NCI-H446 (cell line): ENCODE measurements around the gene PIKFYVE.
"Not testable (repeated sequence)": the region's sequence is repeated elsewhere in the genome, so short reads cannot be mapped to it uniquely, and the experiment has no call there.

Experiments
- DNase-seq, 2 experiments: peaks; one replicate each; lab custom pipeline; 2025; lab: John Stamatoyannopoulos, UW

The PIKFYVE gene

DNA sequence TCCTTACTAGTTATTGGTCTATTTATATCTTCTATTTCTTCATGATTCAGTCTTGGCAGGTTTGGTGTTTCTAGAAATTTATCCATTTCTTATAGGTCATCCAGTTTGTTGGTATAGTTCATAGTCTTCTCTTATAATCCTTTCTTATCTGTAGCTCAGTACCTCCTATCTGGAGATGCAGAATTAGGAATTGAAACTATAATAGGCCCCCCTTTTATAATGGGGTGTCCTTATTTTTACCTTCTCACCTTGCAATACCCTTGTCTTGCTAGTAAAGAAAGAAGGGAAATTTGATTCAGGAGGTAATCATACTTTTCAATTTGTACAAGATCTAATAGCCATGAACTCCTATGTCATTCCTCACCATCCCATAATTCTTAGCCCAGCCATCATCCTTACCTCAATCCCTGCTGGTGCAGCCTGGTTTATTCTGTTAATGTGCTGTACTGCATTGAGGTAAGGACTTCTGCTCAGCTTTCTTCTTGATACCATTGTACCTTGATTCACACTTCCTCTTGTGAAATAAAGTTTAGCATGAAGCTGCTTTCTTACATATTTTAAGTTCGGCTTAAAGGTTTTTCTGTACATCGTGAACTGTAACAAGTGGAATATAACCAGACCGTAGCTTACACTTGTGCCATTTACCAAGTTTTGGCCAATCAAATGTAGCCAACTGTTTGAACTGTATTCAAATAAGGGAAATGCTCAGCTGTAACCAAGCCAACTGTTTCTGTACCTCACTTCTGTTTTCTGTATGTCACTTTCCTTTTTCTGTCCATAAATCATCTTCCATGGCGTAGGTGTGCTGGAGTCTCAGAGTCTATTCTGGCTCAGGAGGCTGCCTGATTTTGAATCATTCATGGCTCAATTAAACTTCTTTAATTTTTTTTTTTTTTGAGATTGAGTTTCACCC, 100.4 kb downstream of the PIKFYVE start:
- no peak for DNase-seq

DNA sequence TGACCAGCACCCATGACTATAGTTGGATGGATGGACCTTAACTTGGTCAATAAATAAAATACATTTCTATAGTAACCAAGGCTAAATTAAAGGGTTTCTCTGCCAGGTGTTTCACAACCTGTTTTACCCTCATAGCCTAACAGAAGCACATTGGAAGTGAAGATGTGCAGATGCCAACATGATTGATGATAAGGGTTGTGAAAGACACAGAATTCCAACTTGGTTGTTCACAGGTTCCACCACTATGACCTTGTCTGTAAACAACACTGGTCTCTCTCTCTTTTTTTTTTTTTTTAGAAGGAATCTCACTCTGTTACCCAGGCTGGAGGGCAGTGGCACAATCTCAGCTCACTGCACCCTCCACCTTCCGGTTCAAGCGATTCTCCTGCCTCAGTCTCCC, 103.0 kb downstream of the PIKFYVE start:
- no peak for DNase-seq

- DNase-seq, result no peak
These were observed 105.0 kb downstream of the PIKFYVE start for GRCh38 chr2:208370881-208371633.

DNA sequence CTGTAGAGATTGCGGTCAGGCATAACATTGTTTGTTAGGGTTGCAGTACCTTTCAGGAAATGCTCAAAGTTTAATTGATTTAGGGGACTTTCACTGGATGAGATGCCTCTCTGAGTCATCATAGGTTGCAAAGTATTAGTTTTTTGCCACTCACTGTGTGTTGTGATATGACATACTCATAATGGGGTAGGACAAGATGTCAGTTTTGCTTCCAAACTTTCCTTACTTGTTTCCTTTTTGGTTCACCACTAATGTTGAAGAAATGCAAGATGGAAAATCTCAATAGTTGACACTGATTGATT, 105.5 kb downstream of the PIKFYVE start:
- no peak for DNase-seq

DNA sequence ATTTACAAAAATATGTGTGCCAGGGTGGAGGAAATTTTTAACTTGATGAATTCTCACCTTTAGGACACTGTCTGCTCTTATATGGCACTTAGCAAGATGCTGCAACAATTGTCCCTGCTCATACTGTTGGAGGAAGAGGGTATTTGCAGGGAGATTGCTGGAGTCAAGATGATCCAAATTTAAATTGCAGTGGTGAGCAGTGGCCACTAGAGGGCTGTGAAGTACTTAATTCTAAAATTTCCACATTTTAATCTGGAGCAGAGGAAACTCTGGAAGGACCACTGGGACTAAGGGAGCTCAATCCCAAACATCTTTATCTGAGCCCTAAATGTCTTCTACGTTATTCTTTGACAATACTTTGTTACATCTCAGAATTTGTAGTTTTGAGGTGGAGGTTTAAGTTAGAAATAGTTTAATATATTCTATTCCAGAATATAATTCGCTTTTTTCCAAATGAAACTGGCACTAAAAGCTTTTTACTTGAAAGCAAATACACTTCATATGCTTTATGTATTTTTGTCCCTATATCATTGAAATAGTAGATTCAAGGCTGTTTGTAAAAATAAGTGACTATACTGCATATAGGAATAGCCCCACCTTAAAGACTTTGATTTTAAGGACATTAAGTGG, 107.5 kb downstream of the PIKFYVE start:
- DNase-seq, result peak in 1 of 2 experiments; percentile 62

DNA sequence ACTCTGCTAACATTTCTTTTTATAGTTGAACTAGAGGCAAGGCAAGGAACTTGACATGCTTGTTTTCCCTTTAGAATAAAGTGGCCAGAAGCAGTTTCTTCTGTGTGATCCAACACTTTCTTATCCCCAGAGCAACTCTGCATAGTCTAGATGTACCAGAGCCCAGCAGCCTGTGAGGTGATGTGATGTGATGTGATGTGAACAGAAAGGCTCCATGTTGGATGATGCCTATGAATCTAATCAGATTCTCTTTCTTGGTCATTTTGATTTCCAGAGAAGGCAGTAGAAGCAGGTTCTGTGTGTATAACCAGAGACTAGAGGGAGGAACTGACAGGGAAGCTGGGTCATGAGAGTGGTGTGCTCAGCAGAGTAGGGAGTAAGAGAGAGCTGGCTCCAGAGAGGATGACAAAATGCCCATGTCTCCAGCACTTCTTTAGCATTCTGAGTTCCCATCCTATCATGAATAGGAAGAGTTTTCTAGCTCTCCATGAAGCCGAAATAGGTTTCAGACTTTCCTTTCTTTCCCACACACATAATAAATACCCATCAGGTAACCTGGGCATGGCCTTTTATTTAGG, 109.5 kb downstream of the PIKFYVE start:
- no peak for DNase-seq

- not testable (repeated sequence) for DNase-seq
These were observed 111.3 kb downstream of the PIKFYVE start for GRCh38 chr2:208377344-208377860.

- no peak for DNase-seq
These were observed 113.1 kb downstream of the PIKFYVE start for GRCh38 chr2:208379192-208379591.

- DNase-seq, result no peak
These were observed 118.6 kb downstream of the PIKFYVE start for GRCh38 chr2:208384637-208385036.

GRCh38 chr2:208386541-208386940, 120.5 kb downstream of the PIKFYVE start:
- DNase-seq, result no peak

DNA sequence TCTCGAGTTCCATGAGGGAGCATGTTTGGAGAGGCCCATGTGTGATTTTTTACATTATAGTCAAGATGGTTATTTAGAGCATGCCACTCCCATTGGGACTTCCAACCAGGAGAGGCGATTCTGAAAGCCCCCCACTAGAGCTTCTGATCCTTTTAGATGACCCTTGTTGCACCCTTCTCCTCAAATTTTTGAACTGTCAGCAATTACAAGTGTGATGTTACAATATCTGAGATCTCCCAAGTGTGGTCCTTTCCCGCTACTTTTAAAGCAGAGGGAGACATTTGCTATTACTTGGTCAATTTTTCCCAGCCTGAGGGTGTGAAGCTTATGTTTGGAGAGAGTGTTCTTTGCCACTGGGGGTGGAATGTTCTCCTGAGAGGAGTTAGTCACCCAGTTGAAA, 123.9 kb downstream of the PIKFYVE start:
- no peak for DNase-seq

DNA sequence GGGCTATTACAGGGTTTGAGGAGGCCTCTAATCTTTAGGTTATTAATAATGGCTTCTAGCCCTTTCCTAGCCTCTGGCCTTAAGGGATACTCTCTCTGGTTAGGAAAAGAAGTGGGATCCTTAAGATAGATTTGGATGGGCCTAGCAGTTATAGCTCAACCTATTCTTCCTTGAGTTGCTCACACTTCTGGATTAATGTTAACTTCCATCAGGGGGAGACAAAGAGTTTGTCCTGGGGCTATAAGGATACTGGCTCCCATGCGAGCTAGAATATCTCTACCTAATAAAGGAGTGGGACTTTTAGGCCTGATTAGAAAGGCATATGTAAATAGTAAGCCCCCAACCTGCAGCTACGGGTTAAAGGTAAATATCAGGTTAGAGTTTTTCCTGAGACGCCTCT, 126.2 kb downstream of the PIKFYVE start:
- DNase-seq, result no peak

- DNase-seq, result not testable (repeated sequence)
These were observed 130.7 kb downstream of the PIKFYVE start for GRCh38 chr2:208396796-208397195.

- no peak for DNase-seq
These were observed 133.1 kb downstream of the PIKFYVE start for GRCh38 chr2:208399201-208399600.

GRCh38 chr2:208406474-208407451, 140.7 kb downstream of the PIKFYVE start, which contains the start of gene PTH2R:
Gene PTH2R, plus strand, starts transcription at chr2:208406792. Its CDS starts 252 bp downstream, at chr2:208407044.
- DNase-seq, result peak in 1 of 2 experiments; percentile 4

DNA sequence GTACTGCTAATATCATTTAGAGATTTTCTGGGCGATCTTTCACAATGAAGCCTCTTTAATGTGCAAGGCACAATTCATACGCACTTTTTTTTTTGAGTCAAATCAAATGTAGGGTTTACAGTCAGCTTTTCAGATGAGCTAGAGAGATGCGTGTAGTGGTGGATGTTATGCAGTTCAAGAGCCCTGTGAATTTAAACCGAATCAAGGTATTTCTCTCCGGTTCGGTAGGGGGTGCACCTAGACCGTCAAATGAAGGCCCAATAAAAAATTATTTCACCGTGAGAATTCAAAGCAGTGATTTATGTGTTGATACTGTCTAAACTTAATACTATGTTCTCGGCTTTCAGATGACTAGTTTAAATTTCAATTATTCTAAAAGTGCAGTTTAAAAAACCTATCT, 141.6 kb downstream of the PIKFYVE start:
- peak in 1 of 2 experiments; percentile 5 for DNase-seq
